ENCODE measurements around the gene CLIC1. TPM values are rescaled to one million over a fixed set of nuclear protein-coding genes. Genes with fewer than 3 reads are reported as not detected.

The CLIC1 gene
- total and polyA plus RNA-seq, 2 experiments from 2014 or later, result 269 to 296 TPM

- no peak for TF ChIP-seq ZNF331 (CRISPR knock-in tag; IDR thresholded peaks at IDR 0.05; ENCODE audit: low read depth)
- no peak for TF ChIP-seq JUNB (IDR thresholded peaks at IDR 0.05; ENCODE audit: unreplicated experiment)
- no peak for TF ChIP-seq CREB1 (CRISPR knock-in tag; IDR thresholded peaks at IDR 0.05; ENCODE audit: low read depth)
- no peak for TF ChIP-seq STAT1 (IDR thresholded peaks at IDR 0.05; ENCODE audit: unreplicated experiment)
- no peak for TF ChIP-seq ZNF114 (CRISPR knock-in tag; IDR thresholded peaks at IDR 0.05)
These were observed 6.6 kb upstream of the CLIC1 start (continued) for GRCh38 chr6:31742894-31743293.

- Histone ChIP-seq H3K4me1 (ENCODE audit: insufficient read depth) (peaks cover 33% of the 10 kb centered on the region), H3K27ac (ENCODE audit: low read depth) (no peak overlapping the region), H2AFZ (no peak overlapping the region), H3K36me3 (ENCODE audit: insufficient read depth) (peaks cover 4% of the 10 kb centered on the region; the same call in 1 of the 2 replicates), H3K4me2 (no peak overlapping the region), H4K20me1 (replicated peaks; ENCODE audit: insufficient read depth) (no peaks in the 10 kb centered on the region), H3K27me3 (ENCODE audit: insufficient read depth) (no peaks in the 10 kb centered on the region), H3K9me2 (ENCODE audit: insufficient read depth) (no peaks in the 10 kb centered on the region), H3K4me3 (no peak overlapping the region), H3F3A (replicated peaks; ENCODE audit: low read depth) (peaks cover 12% of the 10 kb centered on the region), H3K79me2 (replicated peaks; ENCODE audit: insufficient read depth) (no peaks in the 10 kb centered on the region; the same call in 1 of the 2 replicates)
- Mint-ChIP-seq H3K27me3 (ENCODE audit: insufficient read depth, low read depth, poor library complexity) (peaks cover 22% of the 10 kb centered on the region), H3K36me3 (ENCODE audit: low read depth) (peaks cover 17% of the 10 kb centered on the region), H3K4me1 (peaks cover 43% of the 10 kb centered on the region), H3K27ac (no peak overlapping the region), H3K4me3 (no peak overlapping the region), H3K9me3 (no peaks in the 10 kb centered on the region; the same call in 2 of the 3 replicates)
- ATAC-seq (no peak), DNase-seq (ENCODE audit: low spot score) (no peak)
- TF ChIP-seq JUNB (IDR thresholded peaks at IDR 0.05; ENCODE audit: unreplicated experiment), result no peak
- TF ChIP-seq NANOG (IDR thresholded peaks at IDR 0.05; ENCODE audit: borderline replicate concordance), result no peak
- no peak for TF ChIP-seq STAT1 (IDR thresholded peaks at IDR 0.05; ENCODE audit: unreplicated experiment)
- TF ChIP-seq, protein P1, sequence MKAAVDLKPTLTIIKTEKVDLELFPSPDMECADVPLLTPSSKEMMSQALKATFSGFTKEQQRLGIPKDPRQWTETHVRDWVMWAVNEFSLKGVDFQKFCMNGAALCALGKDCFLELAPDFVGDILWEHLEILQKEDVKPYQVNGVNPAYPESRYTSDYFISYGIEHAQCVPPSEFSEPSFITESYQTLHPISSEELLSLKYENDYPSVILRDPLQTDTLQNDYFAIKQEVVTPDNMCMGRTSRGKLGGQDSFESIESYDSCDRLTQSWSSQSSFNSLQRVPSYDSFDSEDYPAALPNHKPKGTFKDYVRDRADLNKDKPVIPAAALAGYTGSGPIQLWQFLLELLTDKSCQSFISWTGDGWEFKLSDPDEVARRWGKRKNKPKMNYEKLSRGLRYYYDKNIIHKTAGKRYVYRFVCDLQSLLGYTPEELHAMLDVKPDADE (IDR thresholded peaks at IDR 0.05), result no peak
- no peak for TF ChIP-seq EZH2phosphoT487 (IDR thresholded peaks at IDR 0.05; ENCODE audit: unreplicated experiment)
- TF ChIP-seq CREB1 (CRISPR knock-in tag; IDR thresholded peaks at IDR 0.05; ENCODE audit: low read depth), result no peak
- TF ChIP-seq, protein P2, sequence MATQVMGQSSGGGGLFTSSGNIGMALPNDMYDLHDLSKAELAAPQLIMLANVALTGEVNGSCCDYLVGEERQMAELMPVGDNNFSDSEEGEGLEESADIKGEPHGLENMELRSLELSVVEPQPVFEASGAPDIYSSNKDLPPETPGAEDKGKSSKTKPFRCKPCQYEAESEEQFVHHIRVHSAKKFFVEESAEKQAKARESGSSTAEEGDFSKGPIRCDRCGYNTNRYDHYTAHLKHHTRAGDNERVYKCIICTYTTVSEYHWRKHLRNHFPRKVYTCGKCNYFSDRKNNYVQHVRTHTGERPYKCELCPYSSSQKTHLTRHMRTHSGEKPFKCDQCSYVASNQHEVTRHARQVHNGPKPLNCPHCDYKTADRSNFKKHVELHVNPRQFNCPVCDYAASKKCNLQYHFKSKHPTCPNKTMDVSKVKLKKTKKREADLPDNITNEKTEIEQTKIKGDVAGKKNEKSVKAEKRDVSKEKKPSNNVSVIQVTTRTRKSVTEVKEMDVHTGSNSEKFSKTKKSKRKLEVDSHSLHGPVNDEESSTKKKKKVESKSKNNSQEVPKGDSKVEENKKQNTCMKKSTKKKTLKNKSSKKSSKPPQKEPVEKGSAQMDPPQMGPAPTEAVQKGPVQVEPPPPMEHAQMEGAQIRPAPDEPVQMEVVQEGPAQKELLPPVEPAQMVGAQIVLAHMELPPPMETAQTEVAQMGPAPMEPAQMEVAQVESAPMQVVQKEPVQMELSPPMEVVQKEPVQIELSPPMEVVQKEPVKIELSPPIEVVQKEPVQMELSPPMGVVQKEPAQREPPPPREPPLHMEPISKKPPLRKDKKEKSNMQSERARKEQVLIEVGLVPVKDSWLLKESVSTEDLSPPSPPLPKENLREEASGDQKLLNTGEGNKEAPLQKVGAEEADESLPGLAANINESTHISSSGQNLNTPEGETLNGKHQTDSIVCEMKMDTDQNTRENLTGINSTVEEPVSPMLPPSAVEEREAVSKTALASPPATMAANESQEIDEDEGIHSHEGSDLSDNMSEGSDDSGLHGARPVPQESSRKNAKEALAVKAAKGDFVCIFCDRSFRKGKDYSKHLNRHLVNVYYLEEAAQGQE (IDR thresholded peaks at IDR 0.05; ENCODE audit: unreplicated experiment), result no peak
- TF ChIP-seq EZH2 (IDR thresholded peaks at IDR 0.05; ENCODE audit: low read depth, unreplicated experiment), result no peak
- TF ChIP-seq ZNF331 (CRISPR knock-in tag; IDR thresholded peaks at IDR 0.05; ENCODE audit: low read depth), result no peak
- TF ChIP-seq ZNF114 (CRISPR knock-in tag; IDR thresholded peaks at IDR 0.05), result no peak
- TF ChIP-seq CTCF (conservative IDR thresholded peaks at IDR 0.05; ENCODE audit: low read depth in 2 of 2), result no peak
- TF ChIP-seq, protein P3, sequence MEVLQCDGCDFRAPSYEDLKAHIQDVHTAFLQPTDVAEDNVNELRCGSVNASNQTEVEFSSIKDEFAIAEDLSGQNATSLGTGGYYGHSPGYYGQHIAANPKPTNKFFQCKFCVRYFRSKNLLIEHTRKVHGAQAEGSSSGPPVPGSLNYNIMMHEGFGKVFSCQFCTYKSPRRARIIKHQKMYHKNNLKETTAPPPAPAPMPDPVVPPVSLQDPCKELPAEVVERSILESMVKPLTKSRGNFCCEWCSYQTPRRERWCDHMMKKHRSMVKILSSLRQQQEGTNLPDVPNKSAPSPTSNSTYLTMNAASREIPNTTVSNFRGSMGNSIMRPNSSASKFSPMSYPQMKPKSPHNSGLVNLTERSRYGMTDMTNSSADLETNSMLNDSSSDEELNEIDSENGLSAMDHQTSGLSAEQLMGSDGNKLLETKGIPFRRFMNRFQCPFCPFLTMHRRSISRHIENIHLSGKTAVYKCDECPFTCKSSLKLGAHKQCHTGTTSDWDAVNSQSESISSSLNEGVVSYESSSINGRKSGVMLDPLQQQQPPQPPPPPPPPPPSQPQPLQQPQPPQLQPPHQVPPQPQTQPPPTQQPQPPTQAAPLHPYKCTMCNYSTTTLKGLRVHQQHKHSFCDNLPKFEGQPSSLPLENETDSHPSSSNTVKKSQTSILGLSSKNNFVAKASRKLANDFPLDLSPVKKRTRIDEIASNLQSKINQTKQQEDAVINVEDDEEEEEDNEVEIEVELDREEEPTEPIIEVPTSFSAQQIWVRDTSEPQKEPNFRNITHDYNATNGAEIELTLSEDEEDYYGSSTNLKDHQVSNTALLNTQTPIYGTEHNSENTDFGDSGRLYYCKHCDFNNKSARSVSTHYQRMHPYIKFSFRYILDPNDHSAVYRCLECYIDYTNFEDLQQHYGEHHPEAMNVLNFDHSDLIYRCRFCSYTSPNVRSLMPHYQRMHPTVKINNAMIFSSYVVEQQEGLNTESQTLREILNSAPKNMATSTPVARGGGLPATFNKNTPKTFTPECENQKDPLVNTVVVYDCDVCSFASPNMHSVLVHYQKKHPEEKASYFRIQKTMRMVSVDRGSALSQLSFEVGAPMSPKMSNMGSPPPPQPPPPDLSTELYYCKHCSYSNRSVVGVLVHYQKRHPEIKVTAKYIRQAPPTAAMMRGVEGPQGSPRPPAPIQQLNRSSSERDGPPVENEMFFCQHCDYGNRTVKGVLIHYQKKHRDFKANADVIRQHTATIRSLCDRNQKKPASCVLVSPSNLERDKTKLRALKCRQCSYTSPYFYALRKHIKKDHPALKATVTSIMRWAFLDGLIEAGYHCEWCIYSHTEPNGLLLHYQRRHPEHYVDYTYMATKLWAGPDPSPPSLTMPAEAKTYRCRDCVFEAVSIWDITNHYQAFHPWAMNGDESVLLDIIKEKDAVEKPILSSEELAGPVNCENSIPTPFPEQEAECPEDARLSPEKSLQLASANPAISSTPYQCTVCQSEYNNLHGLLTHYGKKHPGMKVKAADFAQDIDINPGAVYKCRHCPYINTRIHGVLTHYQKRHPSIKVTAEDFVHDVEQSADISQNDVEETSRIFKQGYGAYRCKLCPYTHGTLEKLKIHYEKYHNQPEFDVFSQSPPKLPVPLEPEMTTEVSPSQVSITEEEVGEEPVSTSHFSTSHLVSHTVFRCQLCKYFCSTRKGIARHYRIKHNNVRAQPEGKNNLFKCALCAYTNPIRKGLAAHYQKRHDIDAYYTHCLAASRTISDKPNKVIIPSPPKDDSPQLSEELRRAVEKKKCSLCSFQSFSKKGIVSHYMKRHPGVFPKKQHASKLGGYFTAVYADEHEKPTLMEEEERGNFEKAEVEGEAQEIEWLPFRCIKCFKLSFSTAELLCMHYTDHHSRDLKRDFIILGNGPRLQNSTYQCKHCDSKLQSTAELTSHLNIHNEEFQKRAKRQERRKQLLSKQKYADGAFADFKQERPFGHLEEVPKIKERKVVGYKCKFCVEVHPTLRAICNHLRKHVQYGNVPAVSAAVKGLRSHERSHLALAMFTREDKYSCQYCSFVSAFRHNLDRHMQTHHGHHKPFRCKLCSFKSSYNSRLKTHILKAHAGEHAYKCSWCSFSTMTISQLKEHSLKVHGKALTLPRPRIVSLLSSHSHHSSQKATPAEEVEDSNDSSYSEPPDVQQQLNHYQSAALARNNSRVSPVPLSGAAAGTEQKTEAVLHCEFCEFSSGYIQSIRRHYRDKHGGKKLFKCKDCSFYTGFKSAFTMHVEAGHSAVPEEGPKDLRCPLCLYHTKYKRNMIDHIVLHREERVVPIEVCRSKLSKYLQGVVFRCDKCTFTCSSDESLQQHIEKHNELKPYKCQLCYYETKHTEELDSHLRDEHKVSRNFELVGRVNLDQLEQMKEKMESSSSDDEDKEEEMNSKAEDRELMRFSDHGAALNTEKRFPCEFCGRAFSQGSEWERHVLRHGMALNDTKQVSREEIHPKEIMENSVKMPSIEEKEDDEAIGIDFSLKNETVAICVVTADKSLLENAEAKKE (CRISPR knock-in tag; IDR thresholded peaks at IDR 0.05), result no peak
- no peak for TF ChIP-seq POLR2AphosphoS5 (IDR thresholded peaks at IDR 0.05; ENCODE audit: low read depth)
These were observed 5.5 kb upstream of the CLIC1 start for GRCh38 chr6:31741815-31742214.
